Measurements from ENCODE around the gene UPF3A.

UPF3A gene

GRCh38 chr13:114236227-114236626, 45.2 kb upstream of the UPF3A start:
- H3K27ac ChIP-seq (ENCODE audit: low read depth, low read length), result no peak overlapping the region
- no peak overlapping the region for H3K18ac ChIP-seq (ENCODE audit: low read length)
- peaks cover 3% of the 10 kb centered on the region for H3K4me1 ChIP-seq (ENCODE audit: control insufficient read depth, low read depth, low read length)
- no peak overlapping the region for H4K5ac ChIP-seq (ENCODE audit: low read length)
- H2BK5ac ChIP-seq (ENCODE audit: low read length), result no peak overlapping the region
- no peak overlapping the region for H2BK120ac ChIP-seq (ENCODE audit: low read depth, low read length)
- no peak overlapping the region for H3K4me3 ChIP-seq (ENCODE audit: low read length)
- no peak overlapping the region for H2AK5ac ChIP-seq (ENCODE audit: low read length)
- H3K4ac ChIP-seq (ENCODE audit: low read depth, low read length), result no peak overlapping the region
- no peaks in the 10 kb centered on the region for H3K27me3 ChIP-seq (ENCODE audit: insufficient read depth, low read length, poor library complexity)
- H3K4me2 ChIP-seq (ENCODE audit: low read length), result no peak overlapping the region
- H3K23ac ChIP-seq (ENCODE audit: low read length), result no peak overlapping the region
- peaks cover 13% of the 10 kb centered on the region for H3K79me2 ChIP-seq (ENCODE audit: control insufficient read depth, insufficient read depth, low read length)
- DNase-seq, result no peak
- H3K56ac ChIP-seq (ENCODE audit: low read length), result no peak overlapping the region
- H3K79me1 ChIP-seq (ENCODE audit: low read length), result peaks cover 7% of the 10 kb centered on the region
- H3K9ac ChIP-seq (ENCODE audit: low read length), result no peak overlapping the region
- H3K36me3 ChIP-seq (ENCODE audit: control insufficient read depth, insufficient read depth, low read length), result no peaks in the 10 kb centered on the region
- H4K8ac ChIP-seq (ENCODE audit: low read depth, low read length), result no peak overlapping the region
- no CpG with 5 or more reads among the region's 4 CpGs for WGBS (ENCODE audit: extremely low coverage, insufficient coverage, low lambda C conversion rate)
- H2BK15ac ChIP-seq (replicated peaks; ENCODE audit: low read depth), result no peak overlapping the region

GRCh38 chr13:114237415-114238112, 43.8 kb upstream of the UPF3A start:
- WGBS (ENCODE audit: extremely low coverage, insufficient coverage, low lambda C conversion rate), result no CpG with 5 or more reads among the region's 7 CpGs
- Histone ChIP-seq H3K4me2 (ENCODE audit: low read length) (no peak overlapping the region), H3K27me3 (ENCODE audit: insufficient read depth, low read length, poor library complexity) (no peaks in the 10 kb centered on the region), H2AK5ac (ENCODE audit: low read length) (no peak overlapping the region), H3K27ac (ENCODE audit: low read depth, low read length) (no peak overlapping the region), H3K4me3 (ENCODE audit: low read length) (no peak overlapping the region), H3K4me1 (ENCODE audit: control insufficient read depth, low read depth, low read length) (peaks cover 3% of the 10 kb centered on the region), H2BK5ac (ENCODE audit: low read length) (no peak overlapping the region), H4K8ac (ENCODE audit: low read depth, low read length) (no peak overlapping the region), H3K23ac (ENCODE audit: low read length) (no peak overlapping the region), H2BK120ac (ENCODE audit: low read depth, low read length) (no peak overlapping the region), H3K79me1 (ENCODE audit: low read length) (peaks cover 7% of the 10 kb centered on the region), H3K18ac (ENCODE audit: low read length) (no peak overlapping the region), H2BK15ac (replicated peaks; ENCODE audit: low read depth) (no peak overlapping the region), H3K4ac (ENCODE audit: low read depth, low read length) (no peak overlapping the region), H3K79me2 (ENCODE audit: control insufficient read depth, insufficient read depth, low read length) (peaks cover 13% of the 10 kb centered on the region), H3K9ac (ENCODE audit: low read length) (no peak overlapping the region), H3K36me3 (ENCODE audit: control insufficient read depth, insufficient read depth, low read length) (peaks cover 3% of the 10 kb centered on the region), H4K5ac (ENCODE audit: low read length) (no peak overlapping the region), H3K56ac (ENCODE audit: low read length) (no peak overlapping the region)
- no peak for DNase-seq

- WGBS (ENCODE audit: extremely low coverage, insufficient coverage, low lambda C conversion rate), result no CpG with 5 or more reads among the region's 6 CpGs
Observed at GRCh38 chr13:114241918-114242317, 39.5 kb upstream of the UPF3A start.

GRCh38 chr13:114243971-114244370, 37.4 kb upstream of the UPF3A start:
- DNase-seq, result no peak
- Histone ChIP-seq H4K5ac (ENCODE audit: low read length) (no peak overlapping the region), H3K36me3 (ENCODE audit: control insufficient read depth, insufficient read depth, low read length) (peaks cover 16% of the 10 kb centered on the region), H3K4ac (ENCODE audit: low read depth, low read length) (no peak overlapping the region), H3K79me2 (ENCODE audit: control insufficient read depth, insufficient read depth, low read length) (no peaks in the 10 kb centered on the region), H3K23ac (ENCODE audit: low read length) (no peak overlapping the region), H2BK120ac (ENCODE audit: low read depth, low read length) (no peak overlapping the region), H3K79me1 (ENCODE audit: low read length) (peaks cover 1% of the 10 kb centered on the region), H3K9ac (ENCODE audit: low read length) (no peak overlapping the region), H3K27me3 (ENCODE audit: insufficient read depth, low read length, poor library complexity) (no peaks in the 10 kb centered on the region), H3K56ac (ENCODE audit: low read length) (no peak overlapping the region), H3K27ac (ENCODE audit: low read depth, low read length) (no peak overlapping the region), H2BK15ac (replicated peaks; ENCODE audit: low read depth) (no peak overlapping the region), H3K4me3 (ENCODE audit: low read length) (no peak overlapping the region), H3K4me1 (ENCODE audit: control insufficient read depth, low read depth, low read length) (no peaks in the 10 kb centered on the region), H3K18ac (ENCODE audit: low read length) (no peak overlapping the region), H2AK5ac (ENCODE audit: low read length) (no peak overlapping the region), H3K4me2 (ENCODE audit: low read length) (no peak overlapping the region), H2BK5ac (ENCODE audit: low read length) (no peak overlapping the region), H4K8ac (ENCODE audit: low read depth, low read length) (no peak overlapping the region)
- no CpG with 5 or more reads among the region's 3 CpGs for WGBS (ENCODE audit: extremely low coverage, insufficient coverage, low lambda C conversion rate)

More at GRCh38 chr13:114241918-114242317, 39.5 kb upstream of the UPF3A start:
- Histone ChIP-seq H3K27ac (ENCODE audit: low read depth, low read length) (no peak overlapping the region), H3K79me2 (ENCODE audit: control insufficient read depth, insufficient read depth, low read length) (peaks cover 3% of the 10 kb centered on the region), H2BK5ac (ENCODE audit: low read length) (no peak overlapping the region), H4K8ac (ENCODE audit: low read depth, low read length) (no peak overlapping the region), H2AK5ac (ENCODE audit: low read length) (no peak overlapping the region), H3K4ac (ENCODE audit: low read depth, low read length) (no peak overlapping the region), H3K79me1 (ENCODE audit: low read length) (peaks cover 4% of the 10 kb centered on the region), H3K18ac (ENCODE audit: low read length) (no peak overlapping the region), H3K56ac (ENCODE audit: low read length) (no peak overlapping the region), H3K4me1 (ENCODE audit: control insufficient read depth, low read depth, low read length) (no peaks in the 10 kb centered on the region), H4K5ac (ENCODE audit: low read length) (no peak overlapping the region), H3K27me3 (ENCODE audit: insufficient read depth, low read length, poor library complexity) (no peaks in the 10 kb centered on the region), H3K4me3 (ENCODE audit: low read length) (no peak overlapping the region), H2BK120ac (ENCODE audit: low read depth, low read length) (no peak overlapping the region), H2BK15ac (replicated peaks; ENCODE audit: low read depth) (no peak overlapping the region), H3K9ac (ENCODE audit: low read length) (no peak overlapping the region), H3K4me2 (ENCODE audit: low read length) (no peak overlapping the region), H3K23ac (ENCODE audit: low read length) (no peak overlapping the region), H3K36me3 (ENCODE audit: control insufficient read depth, insufficient read depth, low read length) (peaks cover 16% of the 10 kb centered on the region)
- DNase-seq, result no peak

GRCh38 chr13:114244637-114245036, 36.8 kb upstream of the UPF3A start:
- DNase-seq, result no peak
- no peaks in the 10 kb centered on the region for H3K4me1 ChIP-seq (ENCODE audit: control insufficient read depth, low read depth, low read length)
- H3K36me3 ChIP-seq (ENCODE audit: control insufficient read depth, insufficient read depth, low read length), result peaks cover 16% of the 10 kb centered on the region
- H4K5ac ChIP-seq (ENCODE audit: low read length), result no peak overlapping the region
- H2AK5ac ChIP-seq (ENCODE audit: low read length), result no peak overlapping the region
- no peak overlapping the region for H3K27ac ChIP-seq (ENCODE audit: low read depth, low read length)
- no peak overlapping the region for H3K4me2 ChIP-seq (ENCODE audit: low read length)
- no peak overlapping the region for H3K9ac ChIP-seq (ENCODE audit: low read length)
- no peak overlapping the region for H3K56ac ChIP-seq (ENCODE audit: low read length)
- no peaks in the 10 kb centered on the region for H3K27me3 ChIP-seq (ENCODE audit: insufficient read depth, low read length, poor library complexity)
- no peak overlapping the region for H4K8ac ChIP-seq (ENCODE audit: low read depth, low read length)
- no peak overlapping the region for H3K18ac ChIP-seq (ENCODE audit: low read length)
- H2BK15ac ChIP-seq (replicated peaks; ENCODE audit: low read depth), result no peak overlapping the region
- H2BK120ac ChIP-seq (ENCODE audit: low read depth, low read length), result no peak overlapping the region
- H3K4ac ChIP-seq (ENCODE audit: low read depth, low read length), result no peak overlapping the region
- peaks cover 1% of the 10 kb centered on the region for H3K79me1 ChIP-seq (ENCODE audit: low read length)
- H3K23ac ChIP-seq (ENCODE audit: low read length), result no peak overlapping the region
- no CpG with 5 or more reads among the region's 5 CpGs for WGBS (ENCODE audit: extremely low coverage, insufficient coverage, low lambda C conversion rate)
- H3K79me2 ChIP-seq (ENCODE audit: control insufficient read depth, insufficient read depth, low read length), result no peaks in the 10 kb centered on the region
- H2BK5ac ChIP-seq (ENCODE audit: low read length), result no peak overlapping the region
- no peak overlapping the region for H3K4me3 ChIP-seq (ENCODE audit: low read length)

- Histone ChIP-seq H3K79me1 (ENCODE audit: low read length) (peaks cover 1% of the 10 kb centered on the region), H3K4me2 (ENCODE audit: low read length) (no peak overlapping the region), H2AK5ac (ENCODE audit: low read length) (no peak overlapping the region), H3K27me3 (ENCODE audit: insufficient read depth, low read length, poor library complexity) (no peaks in the 10 kb centered on the region), H3K27ac (ENCODE audit: low read depth, low read length) (no peak overlapping the region), H4K8ac (ENCODE audit: low read depth, low read length) (no peak overlapping the region), H3K9ac (ENCODE audit: low read length) (no peak overlapping the region), H4K5ac (ENCODE audit: low read length) (no peak overlapping the region), H2BK15ac (replicated peaks; ENCODE audit: low read depth) (no peak overlapping the region), H3K4me3 (ENCODE audit: low read length) (no peak overlapping the region), H3K4me1 (ENCODE audit: control insufficient read depth, low read depth, low read length) (no peaks in the 10 kb centered on the region), H3K4ac (ENCODE audit: low read depth, low read length) (no peak overlapping the region), H3K79me2 (ENCODE audit: control insufficient read depth, insufficient read depth, low read length) (no peaks in the 10 kb centered on the region), H2BK120ac (ENCODE audit: low read depth, low read length) (no peak overlapping the region), H3K56ac (ENCODE audit: low read length) (no peak overlapping the region), H3K18ac (ENCODE audit: low read length) (no peak overlapping the region), H3K36me3 (ENCODE audit: control insufficient read depth, insufficient read depth, low read length) (peaks cover 11% of the 10 kb centered on the region), H3K23ac (ENCODE audit: low read length) (no peak overlapping the region), H2BK5ac (ENCODE audit: low read length) (no peak overlapping the region)
- no CpG with 5 or more reads among the region's 3 CpGs for whole genome bisulfite sequencing (ENCODE audit: extremely low coverage, insufficient coverage, low lambda C conversion rate)
- no peak for DNase-seq
Observed at GRCh38 chr13:114248011-114248410, 33.4 kb upstream of the UPF3A start.
